HG02970 (cell line): ENCODE data around the gene ADD3.
"Not testable (repeated sequence)": the region's sequence is repeated elsewhere in the genome, so short reads cannot be mapped to it uniquely, and the experiment has no call there.

ENCODE experiments used
- ATAC-seq: cut with Tn5 transposase; IDR thresholded peaks from one replicate; pipeline ENCODE4 v1.9.1; 2021; ENCODE audit warnings: mild to moderate bottlenecking, moderate library complexity, moderate number of reproducible peaks; ENCODE audit not compliant: unreplicated experiment, low FRiP score

The ADD3 gene

GRCh38 chr10:109975244-109976190, 32.3 kb upstream of the ADD3 start:
- no peak for ATAC-seq

- ATAC-seq, result no peak
Measured at GRCh38 chr10:109976681-109977080, 31.1 kb upstream of the ADD3 start.

- ATAC-seq, result no peak
Measured at GRCh38 chr10:109977382-109977806, 30.4 kb upstream of the ADD3 start.

- ATAC-seq, result no peak
Measured at GRCh38 chr10:109978481-109978880, 29.3 kb upstream of the ADD3 start.

- ATAC-seq, result no peak
Measured at GRCh38 chr10:109979215-109979614, 28.6 kb upstream of the ADD3 start.

GRCh38 chr10:109981650-109982049, 26.1 kb upstream of the ADD3 start:
- ATAC-seq, result no peak

GRCh38 chr10:109982123-109982522, 25.7 kb upstream of the ADD3 start:
- no peak for ATAC-seq

GRCh38 chr10:109982812-109983211, 25.0 kb upstream of the ADD3 start:
- ATAC-seq, result no peak

GRCh38 chr10:109984013-109984412, 23.8 kb upstream of the ADD3 start:
- no peak for ATAC-seq

GRCh38 chr10:109985768-109986167, 22.0 kb upstream of the ADD3 start:
- not testable (repeated sequence) for ATAC-seq

- no peak for ATAC-seq
Measured at GRCh38 chr10:109987452-109988211, 20.2 kb upstream of the ADD3 start.

- no peak for ATAC-seq
Measured at GRCh38 chr10:109988212-109988596, 19.6 kb upstream of the ADD3 start.

- no peak for ATAC-seq
Measured at GRCh38 chr10:109991266-109991855, 16.4 kb upstream of the ADD3 start.

- no peak for ATAC-seq
Measured at GRCh38 chr10:109992485-109992884, 15.3 kb upstream of the ADD3 start.

GRCh38 chr10:109993551-109994330, 14.0 kb upstream of the ADD3 start:
- ATAC-seq, result no peak

- ATAC-seq, result no peak
Measured at GRCh38 chr10:109994711-109995577, 12.8 kb upstream of the ADD3 start.

- no peak for ATAC-seq
Measured at GRCh38 chr10:109995595-109995994, 12.2 kb upstream of the ADD3 start.

- no peak for ATAC-seq
Measured at GRCh38 chr10:109996225-109996624, 11.6 kb upstream of the ADD3 start.

GRCh38 chr10:109996766-109997171, 11.0 kb upstream of the ADD3 start:
- no peak for ATAC-seq
